ENCODE data around the gene RIC8B.

Gene RIC8B

DNA sequence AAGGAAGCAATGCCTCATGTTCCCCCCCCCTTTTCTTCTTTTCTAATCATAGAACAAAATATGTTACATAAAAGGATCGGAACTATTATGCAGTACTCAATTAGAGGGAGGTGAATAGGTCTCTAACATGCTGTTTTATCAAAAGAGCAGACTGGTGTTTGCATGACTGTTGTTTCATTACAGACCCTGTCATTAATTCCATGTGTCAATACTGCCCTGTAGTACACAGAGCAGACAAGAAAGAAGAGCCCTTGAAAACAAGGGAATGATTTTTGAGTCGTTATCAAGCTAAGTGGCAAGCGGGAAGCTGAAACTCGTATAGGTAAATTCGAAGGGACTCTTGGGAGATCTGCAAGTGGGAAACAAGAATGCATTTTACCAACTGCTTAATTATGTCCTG, 104.3 kb downstream of the RIC8B start:
- DNase-seq: no peak

- no peak for DNase-seq
Observed at GRCh38 chr12:106879612-106880011, 105.1 kb downstream of the RIC8B start.

DNA sequence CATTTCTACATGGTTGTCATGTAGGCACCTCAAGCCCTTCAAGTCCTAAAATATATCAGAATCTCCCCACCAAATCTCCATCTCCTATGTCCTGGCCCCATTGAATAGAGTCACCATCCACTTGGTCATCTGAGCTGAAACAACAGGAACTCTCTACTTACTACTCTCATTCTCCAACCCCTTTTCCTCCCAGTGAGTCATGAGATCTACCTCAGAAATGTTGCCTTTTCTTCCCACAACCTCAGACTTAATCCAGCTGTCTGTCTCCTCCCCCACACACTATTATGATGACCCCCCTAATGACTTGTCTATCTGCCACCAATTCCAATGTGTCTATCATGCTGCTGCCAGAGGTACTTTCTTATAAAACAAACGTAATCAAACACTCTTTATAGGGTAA, 108.9 kb downstream of the RIC8B start:
- DNase-seq: no peak

GRCh38 chr12:106885026-106885425, 110.5 kb downstream of the RIC8B start:
- DNase-seq: no peak

GRCh38 chr12:106885541-106886249, 111.2 kb downstream of the RIC8B start:
- DNase-seq: no peak

GRCh38 chr12:106886932-106887331, 112.5 kb downstream of the RIC8B start:
- no peak for DNase-seq

DNA sequence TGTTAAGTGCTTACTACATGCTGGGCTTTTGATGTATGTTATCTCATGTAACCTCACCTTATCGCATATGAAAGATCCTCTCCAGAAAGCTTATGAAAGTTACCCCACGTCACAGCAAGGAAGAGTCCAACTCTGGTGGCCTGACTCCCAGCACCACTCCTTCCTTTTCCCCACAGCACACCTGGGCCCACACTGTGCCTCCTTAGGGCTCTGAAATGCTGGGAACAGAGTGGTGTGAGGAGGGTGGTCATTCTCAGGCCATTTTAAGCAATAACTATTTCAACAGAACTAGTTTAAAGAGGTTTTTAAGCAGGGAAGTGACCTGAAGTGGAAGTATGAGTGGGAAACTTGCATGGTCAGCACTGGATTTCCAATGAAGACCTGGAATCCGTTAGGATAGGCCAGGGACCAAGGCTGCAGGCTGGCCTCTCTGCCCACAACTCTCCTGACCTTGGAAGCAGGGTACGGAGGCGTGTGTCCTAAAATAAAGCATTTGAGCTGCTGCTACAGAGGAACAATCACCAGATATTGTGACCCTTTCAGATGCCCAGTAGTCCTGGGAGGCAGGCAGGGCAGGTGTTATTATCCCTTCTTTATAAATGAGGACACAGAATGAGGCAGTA, 114.0 kb downstream of the RIC8B start:
- DNase-seq: no peak

DNA sequence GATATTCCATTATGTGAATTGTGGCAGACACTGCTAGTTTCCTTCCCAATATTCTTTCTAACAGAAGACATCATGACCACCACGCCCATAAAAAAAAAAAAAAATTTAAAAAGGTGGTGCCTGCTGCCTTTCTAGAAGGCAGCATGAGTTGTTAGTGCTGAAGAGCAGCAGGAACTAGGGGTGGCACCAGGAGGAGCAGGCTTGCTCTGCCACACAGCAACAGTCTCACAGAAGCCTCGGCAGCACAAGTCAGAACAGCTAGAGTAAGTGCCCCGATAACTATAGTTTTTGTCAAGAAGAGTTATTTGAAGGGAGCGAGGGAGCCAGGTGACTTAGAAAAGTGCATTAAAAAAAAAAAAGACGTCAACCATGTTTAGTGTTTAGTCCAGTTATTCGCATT, 114.8 kb downstream of the RIC8B start:
- DNase-seq: no peak

- DNase-seq: no peak
Observed at GRCh38 chr12:106889950-106890626, 115.6 kb downstream of the RIC8B start.

DNA sequence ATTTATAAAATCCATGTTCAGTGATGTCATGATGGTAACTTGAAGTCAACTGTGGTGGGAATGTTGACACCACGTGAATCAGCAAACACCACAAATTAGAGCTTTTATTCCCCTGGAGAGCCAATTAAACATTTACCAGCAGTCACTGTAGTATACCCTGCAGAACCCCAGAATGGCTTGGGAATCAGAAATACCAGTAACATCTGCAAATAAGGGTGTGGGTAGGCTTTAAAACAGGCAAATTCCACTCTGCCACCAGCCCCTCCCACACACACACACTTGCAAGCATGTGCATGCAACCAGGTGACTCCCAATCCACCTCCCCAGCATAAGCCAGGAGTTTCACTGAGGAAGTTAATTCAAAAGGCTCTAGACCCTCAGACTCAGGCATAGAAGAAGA, 117.6 kb downstream of the RIC8B start:
- no peak for DNase-seq

GRCh38 chr12:106893451-106893850, 119.0 kb downstream of the RIC8B start:
- no peak for DNase-seq

DNA sequence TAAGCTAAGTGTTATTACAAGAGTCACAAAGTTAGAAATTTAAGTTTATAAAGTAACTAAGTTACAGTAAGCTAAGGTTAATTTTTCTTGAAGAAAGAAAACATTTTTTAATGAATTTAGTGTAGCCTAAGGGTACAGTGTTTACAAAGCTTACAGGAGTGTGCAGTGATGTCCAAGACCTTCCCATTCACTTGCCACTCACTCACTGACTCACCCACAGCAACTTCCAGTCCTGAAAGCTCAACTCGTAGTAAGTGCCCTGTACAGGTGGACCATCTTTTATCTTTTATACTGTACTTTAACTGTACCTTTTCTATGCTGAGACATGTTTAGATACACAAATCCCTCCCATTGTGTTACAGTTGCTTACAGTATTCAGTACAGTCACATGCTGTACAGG, 120.3 kb downstream of the RIC8B start:
- no peak for DNase-seq

DNA sequence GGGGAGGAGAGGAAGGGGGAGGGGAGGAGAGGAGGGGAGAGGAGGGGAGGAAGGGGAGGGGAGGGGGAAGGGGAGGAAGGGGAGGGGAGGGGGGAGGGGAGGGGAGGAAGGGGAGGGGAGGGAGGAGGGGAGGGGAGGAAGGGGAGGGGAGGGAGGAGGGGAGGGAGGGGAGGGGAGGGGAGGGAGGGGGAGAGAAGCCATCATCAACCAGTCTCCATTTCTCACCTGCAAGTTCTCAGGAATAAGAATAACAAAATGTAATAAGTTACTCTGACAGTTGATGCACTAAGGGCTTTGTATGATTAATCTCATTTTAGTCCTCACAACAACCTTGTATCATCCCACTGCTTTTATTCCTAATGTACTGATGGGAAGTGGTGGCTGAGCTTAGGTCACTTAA, 122.1 kb downstream of the RIC8B start:
- no peak for DNase-seq

- no peak for DNase-seq
Observed at GRCh38 chr12:106897082-106897481, 122.6 kb downstream of the RIC8B start.

GRCh38 chr12:106897981-106898901, 123.8 kb downstream of the RIC8B start:
- DNase-seq: no peak

- no peak for DNase-seq
Observed at GRCh38 chr12:106900554-106900953, 126.1 kb downstream of the RIC8B start.

DNA sequence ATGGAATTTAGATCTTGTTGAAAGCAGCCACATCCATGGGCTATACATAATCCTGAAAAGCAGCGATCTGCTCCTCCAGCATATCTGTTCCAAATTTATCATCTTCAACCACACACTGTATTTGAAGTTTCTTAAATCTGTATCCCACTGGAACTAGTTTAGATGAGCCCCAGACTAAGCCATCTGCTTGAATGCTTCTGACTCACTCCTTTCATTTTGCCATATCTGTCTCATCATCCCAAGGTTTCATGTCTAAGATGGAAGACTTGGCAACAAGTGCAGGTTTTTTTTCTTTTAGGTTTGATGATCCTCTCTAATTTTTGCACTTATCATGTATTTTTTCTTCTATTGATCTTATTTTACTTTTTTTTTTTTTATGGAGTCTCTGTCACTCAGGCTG, 126.8 kb downstream of the RIC8B start:
- DNase-seq: no peak

DNA sequence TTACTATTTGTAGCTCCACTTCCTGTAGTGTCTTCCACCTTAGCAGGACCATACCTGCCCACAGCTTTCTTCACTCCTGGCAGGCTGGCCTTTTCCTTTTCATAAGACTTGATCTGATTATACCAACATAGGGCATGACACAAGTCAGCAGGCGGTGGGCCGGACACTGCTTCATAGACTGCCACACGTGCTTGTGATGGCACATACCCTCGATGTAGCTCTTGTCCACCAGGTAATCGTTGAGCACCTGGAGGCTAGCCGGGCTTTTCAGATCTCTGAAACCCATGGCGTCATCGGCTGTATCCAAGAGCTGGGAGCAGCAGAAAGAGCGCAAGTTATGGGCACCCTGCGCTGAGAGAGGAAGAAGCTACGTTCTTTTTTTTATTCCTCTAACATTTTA, 127.6 kb downstream of the RIC8B start:
- DNase-seq: no peak

GRCh38 chr12:106903241-106903945, 128.9 kb downstream of the RIC8B start:
- peak; percentile 71 for DNase-seq

DNA sequence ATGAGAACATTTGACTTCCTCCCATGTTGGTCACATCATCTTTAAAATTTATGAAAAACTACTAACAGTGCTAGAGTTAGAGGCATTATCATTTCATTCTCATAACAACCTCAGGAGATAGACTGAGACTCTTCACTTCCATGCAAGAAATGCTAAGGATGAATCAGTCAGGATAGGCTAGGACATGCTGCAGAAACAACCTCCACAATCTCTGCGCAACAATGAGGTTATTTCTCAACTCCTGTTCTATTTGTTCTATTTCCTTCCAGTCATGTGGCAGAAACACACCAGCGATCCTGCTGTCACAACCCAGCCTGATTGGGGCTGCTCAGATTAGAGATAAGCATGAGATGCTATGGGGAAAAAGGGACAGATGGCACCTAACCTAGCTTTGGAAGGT, 132.2 kb downstream of the RIC8B start:
- DNase-seq: no peak

DNA sequence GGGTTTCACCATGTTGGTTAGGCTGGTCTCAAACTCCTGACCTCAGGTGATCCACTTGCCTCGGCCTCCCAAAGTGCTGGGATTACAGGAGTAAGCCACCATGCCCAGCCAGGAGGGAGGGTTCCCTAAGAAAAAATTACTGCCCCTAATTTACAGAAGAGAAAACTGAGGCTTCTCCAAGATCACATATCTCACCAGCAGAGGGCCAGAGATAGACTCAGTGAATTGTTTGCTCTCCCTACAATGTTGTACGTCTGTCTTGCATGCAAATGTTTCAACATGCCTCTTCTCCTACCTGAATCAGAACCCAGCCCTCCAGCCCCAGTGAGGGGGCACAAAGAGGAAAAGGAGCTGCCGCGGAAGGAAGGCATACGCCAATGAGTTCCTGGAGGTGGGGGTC, 132.9 kb downstream of the RIC8B start:
- DNase-seq: no peak

DNA sequence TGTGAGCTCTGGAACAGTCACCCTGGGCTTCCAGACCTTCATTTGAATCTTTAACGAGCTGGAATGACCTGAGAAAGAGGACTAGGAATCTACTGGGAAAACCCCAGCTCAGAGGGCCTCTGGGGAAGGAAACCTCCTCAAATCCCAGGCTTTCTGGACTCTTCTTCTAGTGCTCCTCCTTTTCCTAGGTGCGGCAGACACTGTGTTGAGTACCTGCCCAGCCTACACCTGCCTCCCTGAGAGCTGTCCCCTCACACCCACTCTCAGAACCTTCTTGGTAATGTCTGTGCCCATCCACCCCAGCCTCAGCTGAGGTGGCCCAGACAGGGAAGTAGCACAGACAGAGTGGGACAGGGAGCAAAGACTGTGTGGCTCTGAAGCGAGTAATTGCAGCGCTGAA, 133.4 kb downstream of the RIC8B start:
- no peak for DNase-seq

- DNase-seq: no peak
Observed at GRCh38 chr12:106908561-106908960, 134.1 kb downstream of the RIC8B start.

Data from stimulated activated CD4-positive, alpha-beta T cell treated with anti-CD3 and anti-CD28 coated beads, Interleukin-4, amount 100 ng/mL, for 24 hours (primary cell).